Measurements from ENCODE around the gene CLIC1. TPM values are rescaled to one million over a fixed set of nuclear protein-coding genes. Genes with fewer than 3 reads are reported as not detected.
A peak's percentile ranks its signal among the peaks of the same experiment; 100 is the strongest.

CLIC1 gene
- polyA plus RNA-seq, 3 donors = 268 to 296 (median 292) TPM

GRCh38 chr6:31729515-31729978, 6.8 kb downstream of the CLIC1 start:
- DNase-seq (ENCODE audit: extremely low read depth in 1 of 11, low read depth in 9 of 11, low spot score in 4 of 11) = peak in 10 of 11 donors; percentile 84 to 92 (median 88)

- DNase-seq (ENCODE audit: extremely low read depth in 1 of 11, low read depth in 9 of 11, low spot score in 4 of 11) = no peak
Observed at GRCh38 chr6:31728767-31729514, 7.4 kb downstream of the CLIC1 start, which contains the start of gene DDAH2. Gene DDAH2, minus strand, starts transcription at chr6:31729299. Its CDS starts 138 bp downstream, at chr6:31729161.

DNA sequence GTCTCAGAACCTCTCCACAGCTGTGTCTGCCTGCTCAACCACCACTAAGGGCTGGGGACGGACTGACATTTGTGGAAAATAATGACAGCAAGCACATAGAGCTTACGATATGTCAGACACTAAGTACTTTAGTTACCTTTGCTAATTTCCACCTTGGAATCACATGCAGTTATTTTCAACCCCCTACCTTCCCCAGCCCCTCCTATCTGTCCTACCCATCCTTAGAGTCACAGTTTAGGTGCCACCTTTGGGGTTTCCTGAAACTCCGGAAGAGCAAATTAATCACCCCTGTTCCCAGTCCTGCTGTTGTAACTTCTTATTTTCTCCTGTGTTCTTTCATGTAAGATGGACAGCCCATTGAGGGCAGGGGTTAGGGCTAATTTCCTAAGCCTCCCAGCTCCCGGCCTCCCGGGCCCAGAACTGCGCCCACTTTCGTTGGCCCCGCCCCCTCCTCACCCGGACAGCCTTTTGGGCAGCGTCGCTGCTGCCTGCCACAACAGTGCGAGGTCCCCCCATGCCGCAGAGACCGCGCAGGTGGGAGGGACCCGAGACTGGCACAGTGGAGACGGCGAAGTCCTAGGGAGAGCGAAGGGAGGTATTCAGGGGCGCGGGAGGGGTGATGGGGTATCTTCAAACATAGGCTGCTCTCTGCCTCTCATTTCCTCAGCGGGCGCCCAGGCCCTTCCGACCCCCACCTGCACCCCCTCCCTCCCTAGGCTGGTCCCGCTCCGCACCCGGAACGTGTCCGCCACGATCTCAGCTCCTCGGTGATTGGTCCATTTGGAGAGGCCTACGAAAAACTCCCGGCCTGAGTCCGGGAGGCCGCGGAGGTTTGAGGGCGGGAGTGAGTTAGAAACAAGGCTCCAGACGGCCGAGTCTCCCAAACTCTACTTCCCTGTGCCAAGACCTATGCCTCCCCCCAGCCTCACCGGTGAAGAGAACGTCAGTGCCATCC, 8.3 kb downstream of the CLIC1 start:
- no peak for DNase-seq (ENCODE audit: extremely low read depth in 1 of 11, low read depth in 9 of 11, low spot score in 4 of 11)

- DNase-seq (ENCODE audit: extremely low read depth in 1 of 11, low read depth in 9 of 11, low spot score in 4 of 11) = no peak
Observed at GRCh38 chr6:31727034-31727716, 9.2 kb downstream of the CLIC1 start.

DNA sequence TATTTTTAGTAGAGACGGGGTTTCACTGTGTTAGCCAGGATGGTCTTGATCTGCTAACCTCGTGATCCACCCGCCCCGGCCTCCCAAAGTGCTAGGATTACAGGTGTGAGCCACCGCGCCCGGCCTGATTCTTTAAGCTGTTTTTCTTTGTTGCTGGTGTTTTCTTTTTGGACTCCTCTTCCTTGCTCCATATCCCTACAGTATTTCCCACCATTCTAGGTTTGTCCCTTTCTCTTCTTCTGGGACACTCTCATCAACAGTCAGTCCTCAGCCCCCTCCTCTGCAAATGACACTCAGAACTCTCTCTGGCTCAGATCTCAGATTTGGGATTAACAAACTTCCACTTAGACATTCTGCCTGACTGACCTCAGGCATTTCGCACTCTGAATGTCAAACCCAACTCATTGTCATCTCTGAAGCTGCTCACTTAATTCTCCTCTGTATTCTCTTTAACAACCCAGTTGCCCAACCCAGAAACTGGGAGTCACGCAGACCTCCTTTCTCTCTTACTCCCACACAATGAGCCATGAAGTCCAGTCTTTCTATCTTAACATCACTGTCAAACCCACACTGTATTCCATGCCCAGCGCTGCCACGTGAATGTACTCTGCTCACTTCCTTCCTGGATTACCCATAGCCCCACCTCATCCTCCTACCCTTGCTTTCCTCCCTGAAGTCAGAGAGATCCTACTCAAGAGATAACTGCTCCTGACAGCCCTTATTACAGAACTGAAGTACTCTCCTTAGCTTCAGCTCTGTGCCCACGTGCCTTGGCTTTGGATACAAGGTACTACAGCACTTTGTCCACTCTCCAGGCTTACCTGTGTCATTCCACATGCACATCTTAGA, 10.6 kb downstream of the CLIC1 start:
- no peak for DNase-seq (ENCODE audit: extremely low read depth in 1 of 11, low read depth in 9 of 11, low spot score in 4 of 11)

- DNase-seq (ENCODE audit: extremely low read depth in 1 of 11, low read depth in 9 of 11, low spot score in 4 of 11) = no peak
Observed at GRCh38 chr6:31723980-31724691, 12.2 kb downstream of the CLIC1 start.

- no peak for DNase-seq (ENCODE audit: extremely low read depth in 1 of 11, low read depth in 9 of 11, low spot score in 4 of 11)
Observed at GRCh38 chr6:31723245-31723979, 12.9 kb downstream of the CLIC1 start, which contains the start of gene MPIG6B. Gene MPIG6B, plus strand, starts transcription at chr6:31723373. Its CDS starts 11 bp downstream, at chr6:31723384.

DNA sequence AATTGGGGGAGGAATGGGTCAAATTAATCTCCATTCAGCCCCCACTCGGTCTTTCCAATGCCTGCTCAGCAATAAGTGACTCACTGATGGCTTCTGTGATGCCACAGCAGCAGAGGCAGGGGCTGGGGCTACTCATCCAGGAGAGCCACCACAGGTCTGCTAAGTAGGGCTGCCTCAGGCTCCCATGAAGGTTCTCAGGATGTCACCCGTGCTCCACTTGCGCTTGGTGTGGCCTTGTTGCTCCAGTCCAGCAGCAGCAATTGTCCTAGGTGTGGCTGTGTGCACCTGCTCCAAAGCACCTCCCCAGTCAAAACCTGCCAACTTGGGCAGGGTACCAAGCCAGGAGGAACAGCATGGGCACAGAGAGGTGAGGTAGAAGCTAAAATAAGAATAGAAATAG, 14.2 kb downstream of the CLIC1 start:
- DNase-seq (ENCODE audit: extremely low read depth in 1 of 11, low read depth in 9 of 11, low spot score in 4 of 11) = no peak

- no peak for DNase-seq (ENCODE audit: extremely low read depth in 1 of 11, low read depth in 9 of 11, low spot score in 4 of 11)
Observed at GRCh38 chr6:31721351-31722020, 14.8 kb downstream of the CLIC1 start, which contains the start of gene LY6G6C. Gene LY6G6C, minus strand, starts transcription at chr6:31721746. Its CDS starts 67 bp downstream, at chr6:31721679.

DNA sequence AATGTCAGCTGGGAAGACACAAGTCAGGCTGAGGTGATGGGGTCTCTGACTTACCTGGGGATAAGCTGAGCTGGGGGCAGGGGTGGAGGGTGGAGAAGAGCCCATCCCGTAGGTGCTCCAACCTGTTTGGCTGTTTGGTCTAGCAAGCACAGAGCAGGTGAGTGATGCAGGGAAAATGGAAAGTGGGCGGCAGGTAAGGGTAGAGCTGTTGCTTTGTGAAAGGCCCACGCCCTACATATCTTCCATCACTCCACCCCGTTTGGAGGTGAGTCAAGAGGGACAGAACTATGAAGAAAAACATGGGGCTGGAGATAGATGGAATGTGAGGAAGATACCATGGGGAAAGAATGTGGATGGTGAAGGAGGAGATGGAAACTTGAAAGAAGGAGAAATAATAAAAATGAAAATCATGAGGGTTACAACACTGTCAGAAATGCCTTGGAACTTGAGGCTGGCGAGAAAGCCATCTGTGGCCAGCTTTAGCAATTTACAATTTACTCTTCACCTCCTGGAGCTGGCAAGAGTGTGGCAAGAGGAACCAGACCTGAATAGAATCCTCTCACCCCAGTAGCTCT, 16.0 kb downstream of the CLIC1 start:
- no peak for DNase-seq (ENCODE audit: extremely low read depth in 1 of 11, low read depth in 9 of 11, low spot score in 4 of 11)

DNA sequence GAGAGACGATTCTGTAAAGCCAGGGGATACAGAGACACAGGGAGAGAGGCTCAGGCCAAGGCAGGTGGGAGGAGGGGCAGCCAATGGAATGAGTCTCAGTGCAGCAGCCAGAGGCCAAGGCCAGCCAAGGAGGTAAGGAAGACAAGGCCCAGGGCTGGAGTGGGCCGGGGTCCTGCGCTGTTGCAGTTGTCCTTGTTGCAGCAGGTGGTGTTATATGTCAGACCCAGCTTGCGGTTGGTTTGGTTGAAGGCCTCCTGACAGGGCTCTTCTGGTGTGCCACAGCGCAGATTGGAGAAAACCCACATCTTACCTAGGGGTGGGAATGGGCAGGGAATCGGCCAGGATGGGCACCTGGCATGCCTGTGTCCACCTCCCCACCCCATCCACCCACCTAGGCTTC, 17.3 kb downstream of the CLIC1 start:
- no peak for DNase-seq (ENCODE audit: extremely low read depth in 1 of 11, low read depth in 9 of 11, low spot score in 4 of 11)

DNA sequence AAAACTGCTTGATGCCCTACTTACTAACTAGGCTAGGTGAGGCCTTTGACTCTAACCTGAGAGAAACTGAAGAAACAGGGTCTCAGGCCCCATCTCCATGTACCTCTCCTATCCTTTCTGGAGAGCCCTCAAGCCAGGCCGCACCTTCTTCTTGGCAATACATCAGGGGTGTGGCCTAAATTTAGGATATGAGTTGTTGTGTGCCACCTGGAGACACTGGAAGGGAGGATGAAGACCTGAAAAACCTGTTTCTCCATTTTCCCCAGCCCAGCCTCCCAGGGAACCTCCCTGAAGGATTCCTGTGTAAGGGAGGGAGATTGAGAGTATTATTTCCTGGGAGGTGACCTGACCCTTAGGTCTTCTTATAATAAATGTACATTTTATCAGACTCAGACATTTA, 18.1 kb downstream of the CLIC1 start:
- no peak for DNase-seq (ENCODE audit: extremely low read depth in 1 of 11, low read depth in 9 of 11, low spot score in 4 of 11)

DNA sequence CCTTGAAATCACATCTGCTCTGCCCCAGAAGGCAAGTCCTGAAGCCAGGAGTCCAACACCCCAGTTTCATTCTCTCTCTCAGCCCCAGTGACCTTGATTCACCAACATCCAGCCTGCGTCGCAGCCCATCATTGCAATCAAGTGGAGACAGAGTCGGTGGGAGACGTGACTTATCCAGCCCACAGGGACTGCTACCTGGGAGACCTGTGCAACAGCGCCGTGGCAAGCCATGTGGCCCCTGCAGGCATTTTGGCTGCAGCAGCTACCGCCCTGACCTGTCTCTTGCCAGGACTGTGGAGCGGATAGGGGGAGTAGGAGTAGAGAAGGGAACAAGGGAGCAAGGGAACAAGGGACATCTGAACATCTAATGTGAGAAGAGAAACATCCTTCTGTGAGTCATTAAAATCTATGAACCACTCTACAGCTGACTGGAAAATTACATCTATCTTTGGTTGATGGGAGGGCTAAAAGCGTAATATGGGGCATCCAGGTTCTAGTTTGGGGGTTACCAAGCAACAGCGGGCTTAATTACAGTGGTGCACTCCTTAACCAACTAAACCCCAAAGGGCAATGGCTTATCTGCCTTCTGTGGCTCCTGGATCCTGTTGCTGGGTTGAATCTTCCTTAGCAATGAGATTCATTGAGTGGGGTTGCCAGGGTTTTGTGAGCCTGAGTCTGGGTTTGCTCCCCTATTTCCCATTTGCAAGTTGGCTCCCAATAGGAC, 18.7 kb downstream of the CLIC1 start:
- no peak for DNase-seq (ENCODE audit: extremely low read depth in 1 of 11, low read depth in 9 of 11, low spot score in 4 of 11)

GRCh38 chr6:31715022-31715958, 21.0 kb downstream of the CLIC1 start, which contains the start of gene LY6G6D:
Gene LY6G6D, plus strand, starts transcription at chr6:31715348. Its CDS starts 8 bp downstream, at chr6:31715356.
- no peak for DNase-seq (ENCODE audit: extremely low read depth in 1 of 11, low read depth in 9 of 11, low spot score in 4 of 11)

All from renal cortex interstitium (tissue), 11 donors.